Placental epithelial cell (primary cell): Measurements from ENCODE around the gene GSTA1. TPM values are rescaled to one million over a fixed set of nuclear protein-coding genes. Genes with fewer than 3 reads are reported as not detected.

Experiments
- total RNA-seq: library from RNA; depleted of rRNA; stranded (reverse); fragments of >200 nt; gene quantifications from 2 replicates; pipeline ENCODE4 v1.2.3, GENCODE V29; 2012

The GSTA1 gene
- not detected in 2 replicates for total RNA-seq

DNA sequence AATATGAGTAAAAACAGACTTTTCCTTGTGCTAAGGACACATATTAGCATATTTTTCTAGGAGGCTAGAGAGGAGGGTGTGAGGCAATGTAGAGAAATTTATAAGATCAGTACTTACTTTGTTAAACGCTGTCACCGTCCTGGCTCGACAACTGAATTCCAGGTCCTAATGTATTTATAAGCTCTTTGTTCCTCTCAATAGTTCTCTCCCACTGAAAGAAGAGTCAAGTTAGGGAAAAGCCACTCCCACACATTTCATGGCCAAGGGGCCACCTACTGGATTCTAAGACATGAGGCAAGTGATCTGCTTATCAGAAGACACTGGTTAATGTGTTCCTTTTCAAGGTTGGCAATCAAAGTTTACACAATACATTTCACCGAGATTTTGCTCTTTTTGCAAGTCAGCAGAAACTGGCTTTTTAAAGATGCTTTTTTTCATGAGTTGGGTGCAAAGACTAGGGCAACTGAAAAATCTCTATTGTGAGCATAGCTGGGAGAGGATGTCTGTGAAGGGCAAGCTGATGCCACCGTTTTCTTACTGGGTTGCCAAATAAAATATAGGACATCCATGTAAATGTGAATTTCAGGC lies at the start of gene GSTA1:
Gene GSTA1, minus strand, starts transcription at position 149 of the 588 bp plus-strand sequence. CDS start 4,549 bp downstream, outside the sequence.

DNA sequence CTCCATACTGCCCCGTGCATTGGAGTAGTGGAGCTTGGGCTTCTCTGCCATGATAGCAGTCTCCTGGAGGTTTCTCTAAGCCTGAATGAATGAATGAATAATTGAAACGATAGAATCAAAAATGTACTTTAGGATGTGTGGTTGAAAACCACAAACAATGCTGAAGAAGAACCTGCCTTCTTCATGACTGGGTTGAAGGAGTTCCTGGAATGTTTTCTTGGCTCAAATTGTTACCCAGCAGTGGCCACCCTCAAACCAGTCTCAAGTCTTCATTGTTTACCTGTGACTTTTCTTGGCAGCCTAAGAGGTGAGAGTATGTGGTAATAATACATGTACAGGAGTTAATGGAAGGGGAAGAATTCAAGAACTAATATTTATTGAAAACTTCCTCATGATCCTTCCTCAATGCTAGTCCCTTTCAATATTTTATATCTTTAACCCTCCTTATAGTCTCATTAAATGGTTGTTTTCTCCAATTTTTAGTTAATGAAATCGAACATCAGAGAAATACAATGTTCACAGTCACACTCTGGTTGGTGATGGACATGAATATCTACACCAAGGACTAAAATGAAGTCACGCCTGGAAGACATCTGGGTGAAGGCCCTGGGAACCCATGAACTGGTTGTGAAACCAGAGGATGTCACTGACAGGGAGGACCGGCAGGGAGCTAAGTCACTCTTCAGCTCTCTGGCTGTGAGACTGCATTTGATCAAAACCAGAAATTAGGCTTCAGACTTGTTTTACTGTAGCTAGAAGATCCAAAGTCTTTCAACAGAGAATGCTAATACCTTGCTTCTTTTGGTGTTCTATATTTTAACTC lies 37.4 kb upstream of the GSTA1 start, which contains the start of gene GSTA5:
Gene GSTA5, minus strand, starts transcription at position 51 of the 823 bp plus-strand sequence.

DNA sequence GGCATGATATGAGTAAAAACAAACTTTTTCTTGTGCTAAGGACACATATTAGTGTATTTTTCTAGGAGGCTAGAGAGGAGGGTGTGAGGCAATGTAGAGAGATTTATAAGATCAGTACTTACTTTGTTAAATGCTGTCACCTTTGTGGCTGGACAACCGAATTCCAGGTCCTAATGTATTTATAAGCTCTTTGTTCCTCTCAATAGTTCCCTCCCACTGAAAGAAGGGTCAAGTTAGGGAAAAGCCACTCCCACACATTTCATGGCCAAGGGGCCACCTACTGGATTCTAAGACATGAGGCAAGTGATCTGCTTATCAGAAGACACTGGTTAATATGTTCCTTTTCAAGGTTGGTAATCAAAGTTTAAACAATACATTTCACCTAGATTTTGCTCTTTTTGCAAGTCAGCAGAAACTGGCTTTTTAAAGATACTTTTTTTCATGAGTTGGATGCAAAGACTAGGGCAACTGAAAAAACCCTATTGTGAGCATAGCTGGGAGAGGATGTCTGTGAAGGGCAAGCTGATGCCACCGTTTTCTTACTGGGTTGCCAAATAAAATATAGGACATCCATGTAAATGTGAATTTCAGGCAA lies 40.2 kb downstream of the GSTA1 start, which contains the start of gene GSTA2:
Gene GSTA2, minus strand, starts transcription at position 154 of the 595 bp plus-strand sequence. CDS start 5,528 bp downstream, outside the sequence.

Other genes with a start within 250 kb of the GSTA1 start
- gene TRAM2, start 226.8 kb downstream of the GSTA1 start, total RNA-seq: 31.8 and 68.8 TPM in 2 replicates
- 14.5 and 36.5 TPM in 2 replicates for gene TMEM14A, start 132.7 kb downstream of the GSTA1 start, total RNA-seq
- gene GSTA2, start 40.3 kb downstream of the GSTA1 start, total RNA-seq: not detected in 2 replicates
- gene GSTA5, start 37.0 kb upstream of the GSTA1 start, total RNA-seq: not detected in 2 replicates
- gene GSTA3, start 105.9 kb upstream of the GSTA1 start, total RNA-seq: not detected in 2 replicates
- gene GSTA4, start 191.5 kb upstream of the GSTA1 start, total RNA-seq: 26.5 and 51.0 TPM in 2 replicates